D341Med (cell line): ENCODE data around the gene RABGGTA.
A peak's percentile ranks its signal among the peaks of the same experiment; 100 is the strongest.

Source experiments
- DNase-seq: peaks from one replicate; pipeline ENCODE4 v3.0.0; 2012; ENCODE audit warnings: low spot score

RABGGTA gene, protein sequence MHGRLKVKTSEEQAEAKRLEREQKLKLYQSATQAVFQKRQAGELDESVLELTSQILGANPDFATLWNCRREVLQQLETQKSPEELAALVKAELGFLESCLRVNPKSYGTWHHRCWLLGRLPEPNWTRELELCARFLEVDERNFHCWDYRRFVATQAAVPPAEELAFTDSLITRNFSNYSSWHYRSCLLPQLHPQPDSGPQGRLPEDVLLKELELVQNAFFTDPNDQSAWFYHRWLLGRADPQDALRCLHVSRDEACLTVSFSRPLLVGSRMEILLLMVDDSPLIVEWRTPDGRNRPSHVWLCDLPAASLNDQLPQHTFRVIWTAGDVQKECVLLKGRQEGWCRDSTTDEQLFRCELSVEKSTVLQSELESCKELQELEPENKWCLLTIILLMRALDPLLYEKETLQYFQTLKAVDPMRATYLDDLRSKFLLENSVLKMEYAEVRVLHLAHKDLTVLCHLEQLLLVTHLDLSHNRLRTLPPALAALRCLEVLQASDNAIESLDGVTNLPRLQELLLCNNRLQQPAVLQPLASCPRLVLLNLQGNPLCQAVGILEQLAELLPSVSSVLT

GRCh38 chr14:24271134-24271833, at the start of gene RABGGTA:
RABGGTA (minus strand) TSS chr14:24271597; CDS start chr14:24271115, 482 bp downstream.
- DNase-seq = peak; percentile 98

GRCh38 chr14:24317141-24317928, 45.9 kb upstream of the RABGGTA start:
- DNase-seq = no peak

DNA sequence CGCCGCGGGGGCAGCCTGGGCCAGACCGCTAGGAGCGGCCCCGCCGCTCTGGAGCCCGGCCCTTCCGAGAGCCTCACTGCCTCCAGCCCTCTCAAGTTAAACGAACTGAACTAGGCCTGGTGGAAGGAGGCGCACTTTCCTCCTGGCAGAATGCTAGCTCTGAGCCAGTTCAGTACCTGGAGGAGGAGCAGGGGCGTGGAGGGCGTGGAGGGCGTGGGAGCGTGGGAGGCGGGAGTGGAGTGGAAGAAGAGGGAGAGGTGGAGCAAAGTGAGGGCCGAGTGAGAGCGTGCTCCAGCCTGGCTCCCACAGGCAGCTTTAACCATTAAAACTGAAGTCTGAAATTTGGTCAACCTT, 45.2 kb upstream of the RABGGTA start:
- no peak for DNase-seq

GRCh38 chr14:24315807-24316596, 44.6 kb upstream of the RABGGTA start:
- DNase-seq = no peak

DNA sequence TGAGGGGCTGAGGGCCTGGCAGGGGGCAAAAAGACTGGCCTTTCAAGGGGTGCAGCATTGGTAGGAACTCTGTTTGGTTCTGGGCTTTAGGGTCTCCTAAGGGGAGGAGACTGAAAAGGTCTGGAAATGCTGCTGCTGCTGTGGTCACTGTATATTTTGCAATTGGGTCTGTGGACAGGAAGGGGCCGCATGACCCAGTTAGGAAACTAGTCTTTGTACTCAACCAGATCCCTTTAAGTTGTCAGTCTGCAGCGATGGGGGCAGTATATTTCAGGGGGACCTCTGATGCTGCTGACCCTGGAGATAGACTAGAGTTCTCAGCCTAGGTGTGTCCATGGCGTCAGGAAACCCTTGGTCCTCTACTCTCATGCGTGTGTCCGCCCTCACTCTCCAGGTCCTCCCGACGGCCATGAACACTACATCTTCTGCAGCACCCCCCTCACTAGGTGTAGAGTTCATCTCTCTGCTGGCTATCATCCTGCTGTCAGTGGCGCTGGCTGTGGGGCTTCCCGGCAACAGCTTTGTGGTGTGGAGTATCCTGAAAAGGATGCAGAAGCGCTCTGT, 43.9 kb upstream of the RABGGTA start:
- DNase-seq = no peak

DNA sequence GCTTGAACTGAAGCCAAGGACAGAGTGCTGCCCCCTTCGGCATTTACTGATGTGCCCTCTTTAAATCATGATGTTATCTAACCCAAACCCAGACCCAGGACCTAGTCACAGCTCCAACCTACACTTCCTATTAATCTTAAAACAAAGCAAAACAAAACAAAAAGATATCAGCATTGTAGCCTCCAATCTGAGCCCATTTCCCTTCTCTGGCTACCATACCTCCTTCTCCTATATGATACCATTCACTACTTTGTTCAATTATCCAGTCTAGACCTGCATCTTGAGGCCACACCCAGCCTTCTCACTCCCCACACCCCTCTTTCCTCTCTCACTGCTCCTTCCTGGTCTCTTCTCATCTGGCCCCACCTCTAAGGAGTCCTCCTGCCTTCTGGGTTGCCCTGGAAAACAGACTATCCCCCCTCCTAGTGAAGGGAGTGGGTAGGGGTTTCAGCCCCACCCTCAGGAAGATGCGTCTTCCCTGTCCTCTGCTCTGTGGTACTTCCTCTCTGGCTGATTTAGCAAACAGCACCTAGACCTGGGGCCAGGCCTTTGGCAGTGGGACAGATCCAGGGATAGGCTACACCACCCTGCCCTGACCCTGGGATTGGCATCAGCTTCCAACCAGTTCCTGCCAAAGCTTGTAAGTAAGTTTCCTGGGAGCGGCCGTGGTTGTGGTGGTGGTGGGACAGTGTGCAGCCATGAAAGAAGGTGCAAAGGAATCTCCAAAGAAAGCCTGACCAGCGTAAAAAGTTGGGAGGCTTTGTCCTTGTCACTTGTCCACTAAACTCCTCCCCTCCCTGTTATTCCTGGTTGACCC, 43.2 kb upstream of the RABGGTA start:
- DNase-seq = no peak

GRCh38 chr14:24313913-24314312, 42.5 kb upstream of the RABGGTA start:
- no peak for DNase-seq

GRCh38 chr14:24312736-24313507, 41.5 kb upstream of the RABGGTA start:
- DNase-seq = no peak

GRCh38 chr14:24311837-24312615, 40.6 kb upstream of the RABGGTA start:
- no peak for DNase-seq

- no peak for DNase-seq
Measured at GRCh38 chr14:24310646-24311604, 39.5 kb upstream of the RABGGTA start, which contains the start of gene LTB4R. LTB4R (plus strand) TSS chr14:24311502; CDS start chr14:24315652, 4,150 bp downstream.

DNA sequence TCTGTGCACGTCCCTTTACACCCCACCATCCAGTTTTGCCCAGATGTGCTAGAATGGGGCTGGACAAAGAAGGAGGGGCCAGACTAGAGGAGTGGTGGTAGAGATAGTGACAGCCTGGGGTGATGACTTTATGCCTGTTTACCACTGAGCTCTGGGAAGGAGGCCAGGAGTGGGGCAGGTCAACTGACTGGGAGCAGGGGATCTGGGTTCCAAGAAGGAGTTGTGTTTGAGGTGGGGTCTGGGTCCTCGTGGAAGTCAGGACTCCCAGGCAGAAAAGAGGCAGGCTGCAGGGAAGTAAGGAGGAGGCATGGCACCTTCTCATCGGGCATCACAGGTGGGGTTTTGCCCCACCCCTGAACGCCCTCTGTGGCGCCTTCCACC, 38.9 kb upstream of the RABGGTA start:
- DNase-seq = no peak

DNA sequence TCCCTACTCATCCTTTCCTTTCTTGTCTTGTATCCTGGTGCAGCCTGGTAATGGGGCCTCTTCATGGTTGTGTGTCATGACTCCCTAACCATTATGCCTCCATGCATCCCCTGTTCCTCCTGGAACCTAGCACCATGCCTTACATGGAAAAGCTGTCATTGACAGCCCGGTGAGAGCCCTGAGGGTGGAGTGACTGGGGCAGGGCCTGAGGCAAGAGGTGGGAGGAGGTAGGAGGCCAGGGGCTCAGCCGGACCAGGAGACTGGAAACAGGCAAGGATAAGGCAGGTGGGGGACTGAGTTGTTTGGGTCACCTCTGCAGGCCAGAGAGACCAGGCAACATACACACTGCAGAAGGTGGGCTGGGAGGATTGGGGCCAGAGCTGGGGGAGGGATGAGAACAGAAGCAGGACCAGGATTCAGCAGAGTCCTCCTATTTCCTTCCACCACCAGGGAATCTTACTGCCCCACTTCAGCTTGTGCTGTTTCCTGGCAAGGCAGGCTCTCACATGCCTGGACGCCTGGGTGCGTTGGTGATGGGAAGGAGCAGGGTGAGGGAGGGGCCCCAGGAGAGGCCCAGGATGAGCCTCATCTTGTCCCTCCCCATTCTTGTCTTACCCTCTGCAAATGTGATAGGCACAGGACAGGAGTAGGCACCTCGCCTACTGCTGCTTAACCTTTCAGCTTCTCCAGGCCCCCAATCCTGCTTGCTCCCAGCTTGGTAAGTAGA, 38.3 kb upstream of the RABGGTA start, which contains the start of gene LTB4R2:
Gene LTB4R2 (plus strand): TSS at position 603 of the 727 bp plus-strand sequence. CDS start 525 bp downstream, outside the sequence.
- DNase-seq = no peak

GRCh38 chr14:24308342-24309124, 37.1 kb upstream of the RABGGTA start:
- DNase-seq = no peak

GRCh38 chr14:24307575-24308341, 36.4 kb upstream of the RABGGTA start, which contains the start of gene CIDEB:
CIDEB (minus strand) TSS chr14:24307977; CDS start chr14:24307858, 119 bp downstream.
- peak; percentile 84 for DNase-seq

- no peak for DNase-seq
Measured at GRCh38 chr14:24307156-24307574, 35.8 kb upstream of the RABGGTA start.
